Glomerular endothelial cell (primary cell): Measurements from ENCODE around the gene ZFR2. TPM values are rescaled to one million over a fixed set of nuclear protein-coding genes. Genes with fewer than 3 reads are reported as not detected.
"Not testable (repeated sequence)": the region's sequence is repeated elsewhere in the genome, so short reads cannot be mapped to it uniquely, and the experiment has no call there.

Experiments
- DNase-seq: peaks from one replicate; pipeline ENCODE4 v3.0.0-alpha.2; 2011; ENCODE audit warnings: low read depth, low spot score; ENCODE audit errors: extremely low read depth
- total RNA-seq: library from RNA; depleted of rRNA; stranded (reverse); fragments of >200 nt; gene quantifications from 2 replicates; pipeline ENCODE4 v1.2.3, GENCODE V29; 2015

Gene ZFR2
- total RNA-seq, 1 donor from 2014 or later = 0.29 TPM

DNA sequence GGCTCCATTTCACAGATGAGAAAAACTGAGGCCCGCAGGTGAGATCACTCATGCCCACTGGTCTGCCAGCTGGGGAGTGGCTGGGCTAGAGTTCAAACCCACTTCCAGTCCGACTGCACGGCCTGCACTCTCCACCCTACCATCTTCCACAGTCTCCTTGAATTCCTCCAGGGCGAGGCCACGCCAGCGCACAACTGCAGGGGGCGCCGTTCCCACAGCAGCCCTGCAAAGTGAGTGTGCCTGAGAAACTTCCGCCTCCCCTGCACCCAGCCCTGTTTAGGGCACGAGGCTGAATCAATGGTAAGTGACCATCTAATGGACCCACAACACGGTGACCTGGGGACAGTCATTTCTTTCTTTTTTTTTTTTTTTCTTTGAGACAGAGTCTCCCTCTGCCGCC, 10.8 kb upstream of the ZFR2 start:
- DNase-seq = no peak

- DNase-seq = not testable (repeated sequence)
These were observed 5.9 kb upstream of the ZFR2 start for GRCh38 chr19:3874695-3875094.

- no peak for DNase-seq
These were observed 4.3 kb upstream of the ZFR2 start for GRCh38 chr19:3873151-3873550.

DNA sequence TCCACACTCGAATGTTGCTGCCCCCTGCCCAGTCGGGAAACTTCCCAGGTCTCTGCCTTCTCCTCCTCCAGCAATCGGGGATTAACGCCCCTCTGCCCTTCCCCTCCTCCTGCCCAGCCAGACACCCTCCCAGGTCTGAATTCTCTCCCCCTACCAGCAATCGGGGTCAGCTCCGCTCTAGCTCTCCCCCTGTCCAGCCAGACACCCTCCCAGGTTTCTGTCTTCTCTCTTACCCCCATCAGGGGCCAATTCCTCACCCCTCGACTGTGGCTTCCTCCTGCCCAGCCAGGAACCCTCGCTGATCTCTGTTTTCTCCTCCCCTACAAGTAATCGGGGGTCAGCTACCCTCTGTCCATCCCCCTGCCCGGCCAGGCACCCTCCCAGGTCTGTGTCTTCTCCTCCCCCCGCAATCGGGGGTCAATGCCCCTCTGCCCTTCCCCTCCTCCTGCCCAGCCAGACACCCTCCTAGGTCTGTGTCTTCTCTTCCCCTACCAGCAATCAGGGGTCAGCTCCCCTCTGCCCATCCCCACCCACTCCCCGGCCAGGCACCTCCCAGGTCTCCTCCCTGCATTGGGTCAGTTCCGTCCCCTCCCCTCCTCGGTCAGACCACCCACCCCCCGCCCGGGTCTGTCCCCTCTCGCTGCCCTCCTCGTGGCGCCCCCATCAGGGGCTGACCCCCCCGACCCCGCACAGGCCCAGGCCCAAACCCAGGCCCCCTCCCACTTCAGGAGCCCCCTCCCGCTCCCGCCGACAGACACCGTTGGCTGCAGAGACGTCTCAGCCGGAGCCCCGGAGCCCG, 668 bp downstream of the ZFR2 start:
- no peak for DNase-seq

- no peak for DNase-seq
These were observed 1.8 kb downstream of the ZFR2 start for GRCh38 chr19:3866910-3867638.

DNA sequence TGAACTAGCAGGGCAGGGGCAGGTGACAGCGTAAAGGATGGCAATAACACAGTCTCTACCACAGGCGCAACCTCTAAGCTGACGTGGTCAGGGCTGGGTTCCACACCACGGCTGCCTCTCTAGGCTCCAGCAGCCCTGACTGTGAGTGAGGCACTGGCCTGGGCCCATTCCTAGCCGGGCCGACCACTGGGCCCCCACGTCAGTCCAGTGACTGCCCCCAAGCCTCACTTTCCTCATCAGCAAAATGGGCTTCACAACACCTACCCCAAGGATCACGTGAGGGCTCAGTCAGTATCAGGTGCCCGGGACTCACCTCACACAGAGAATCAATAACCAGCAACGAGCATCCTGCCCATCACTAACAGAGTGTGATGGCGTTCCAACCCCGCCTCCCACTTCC, 5.2 kb downstream of the ZFR2 start:
- no peak for DNase-seq

DNA sequence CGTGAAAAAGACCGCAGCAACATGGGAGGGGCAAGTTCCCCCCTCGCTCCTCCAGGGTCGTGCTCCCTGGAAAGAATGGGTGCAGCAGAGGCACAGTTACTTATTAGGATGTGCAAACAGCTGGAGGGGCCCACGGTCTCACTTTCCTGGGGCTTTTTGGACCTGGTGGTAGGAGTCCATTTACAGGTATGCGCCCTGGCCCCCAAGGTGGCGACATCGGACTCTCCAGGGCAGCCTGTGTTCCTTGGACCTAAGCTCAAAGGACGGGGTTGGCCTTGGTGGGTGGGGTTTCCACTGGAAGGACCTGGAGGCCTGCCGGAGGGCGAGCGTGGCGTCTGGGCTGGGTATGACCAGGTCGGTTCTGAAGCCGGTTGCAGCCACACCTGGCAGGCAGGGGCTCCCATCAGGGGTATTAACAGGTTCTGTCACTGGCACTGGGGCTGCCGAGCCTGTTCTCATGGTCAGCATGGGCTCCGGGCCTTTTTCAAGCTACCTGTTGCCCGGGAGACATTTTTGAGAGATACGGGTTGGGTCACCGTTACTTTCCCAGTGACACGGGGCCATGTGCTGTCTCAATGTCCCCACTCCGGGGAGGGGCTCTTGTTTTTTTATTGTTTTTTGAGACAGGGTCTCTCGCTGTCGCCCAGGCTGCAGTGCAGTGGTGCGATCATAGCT, 5.9 kb downstream of the ZFR2 start:
- DNase-seq = no peak

DNA sequence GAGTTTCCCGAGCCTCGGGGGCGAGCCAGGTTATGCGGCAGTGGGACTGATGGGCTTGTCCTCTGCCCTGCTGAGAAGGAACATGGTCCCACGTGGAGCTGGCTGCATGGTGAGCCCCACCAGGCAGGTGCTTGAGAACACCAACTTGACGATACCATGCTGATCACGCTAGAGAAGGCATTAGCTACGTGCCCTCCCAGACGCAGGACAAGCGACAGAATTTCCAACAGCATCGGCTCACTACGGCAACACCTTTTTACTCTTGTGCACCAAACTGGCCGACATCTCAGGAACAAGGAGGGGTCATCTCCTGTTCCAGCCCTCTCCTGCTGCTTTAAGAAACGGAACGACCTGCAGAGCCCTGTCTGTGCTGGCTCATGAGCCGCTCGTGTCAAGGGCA, 8.3 kb downstream of the ZFR2 start:
- no peak for DNase-seq

GRCh38 chr19:3857449-3858003, 11.3 kb downstream of the ZFR2 start:
- DNase-seq = no peak

DNA sequence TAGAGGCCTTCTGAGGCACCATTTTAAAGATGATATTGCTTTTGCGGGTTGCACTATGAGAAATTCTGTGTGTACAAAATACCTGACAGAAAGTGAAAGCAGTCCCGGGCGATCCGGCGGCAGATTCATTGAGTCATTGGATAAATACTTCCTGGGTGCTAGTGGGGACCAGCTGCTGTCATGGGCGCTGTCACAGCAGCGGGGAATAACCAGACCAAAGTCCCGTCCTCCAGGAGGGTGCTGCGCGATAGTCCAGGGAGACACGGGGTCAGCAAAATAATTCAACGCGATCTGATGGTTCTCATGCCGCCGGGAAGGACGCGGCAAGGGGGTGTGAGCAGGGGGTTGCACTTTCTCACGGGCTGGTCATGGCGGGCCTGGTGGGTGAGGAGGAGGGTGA, 13.5 kb downstream of the ZFR2 start:
- no peak for DNase-seq

GRCh38 chr19:3852614-3853254, 16.1 kb downstream of the ZFR2 start:
- no peak for DNase-seq

DNA sequence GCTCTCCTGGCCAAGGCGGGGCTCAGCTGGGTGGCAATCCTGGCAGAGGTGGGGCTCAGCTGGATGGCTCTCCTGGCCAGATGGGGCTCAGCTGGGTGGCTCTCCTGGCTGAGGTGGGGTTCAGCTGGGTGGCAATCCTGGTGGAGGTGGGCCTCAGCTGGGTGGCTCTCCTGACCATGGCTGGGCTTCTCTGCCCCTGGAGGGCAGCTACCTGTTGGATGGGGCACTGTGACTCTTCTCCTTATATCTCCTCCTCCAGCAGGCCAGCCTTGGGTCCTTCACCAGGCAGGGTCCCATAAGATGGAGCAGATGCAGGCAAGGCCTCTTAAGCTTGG, 16.7 kb downstream of the ZFR2 start:
- no peak for DNase-seq

GRCh38 chr19:3851254-3852176, 17.3 kb downstream of the ZFR2 start:
- DNase-seq = no peak

DNA sequence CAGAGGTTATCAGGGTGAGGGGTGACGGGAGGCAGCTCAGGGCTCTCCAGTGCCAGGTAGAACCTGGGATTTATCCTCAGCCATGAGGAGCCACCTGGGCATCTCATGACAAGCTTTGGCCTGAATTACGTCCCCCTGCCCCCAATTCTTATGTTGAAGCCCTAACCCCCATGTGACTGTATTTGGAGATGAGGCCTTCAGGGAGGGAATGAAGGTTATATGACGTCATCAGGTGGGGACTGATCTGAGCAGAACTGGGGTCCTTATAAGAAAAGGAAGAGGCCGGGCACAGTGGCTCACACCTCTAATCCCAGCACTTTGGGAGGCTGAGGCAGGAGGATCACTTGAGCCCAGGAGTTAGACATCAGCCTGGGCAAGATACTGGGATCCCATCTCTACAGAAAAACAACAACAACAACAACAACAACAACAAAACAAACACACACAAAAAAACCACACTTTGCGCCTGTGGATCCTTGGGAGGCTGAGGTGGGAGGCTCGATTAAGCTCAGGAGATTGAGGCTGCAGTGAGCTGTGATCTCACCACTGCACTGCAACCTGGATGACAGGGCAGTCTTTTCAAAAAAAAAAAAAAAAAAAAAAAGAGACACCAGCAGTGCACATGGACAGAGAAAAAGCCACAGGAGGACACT, 18.4 kb downstream of the ZFR2 start:
- DNase-seq = no peak

GRCh38 chr19:3849787-3850186, 19.1 kb downstream of the ZFR2 start:
- DNase-seq = no peak

- no peak for DNase-seq
These were observed 19.7 kb downstream of the ZFR2 start for GRCh38 chr19:3849092-3849491.

DNA sequence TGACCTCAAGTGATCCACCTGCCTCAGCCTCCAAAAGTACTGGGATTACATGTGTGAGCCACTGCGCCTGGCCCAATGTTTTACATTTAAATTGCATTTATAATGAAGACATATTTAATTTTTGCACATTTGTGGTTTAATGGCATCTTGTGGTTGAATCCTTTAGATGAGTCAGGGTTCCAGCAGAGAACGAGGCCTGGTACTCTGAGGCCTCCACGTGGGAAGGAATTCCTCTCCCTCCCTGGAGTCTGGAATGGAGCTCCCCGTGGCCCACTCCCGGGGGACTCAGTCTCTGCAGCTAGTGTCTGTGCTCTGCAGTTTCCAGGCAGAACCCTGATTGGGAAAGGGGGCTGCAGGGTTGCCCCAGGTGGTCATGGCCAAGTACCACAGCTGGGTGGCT, 24.2 kb downstream of the ZFR2 start:
- no peak for DNase-seq

- no peak for DNase-seq
These were observed 25.9 kb downstream of the ZFR2 start for GRCh38 chr19:3842948-3843347.

- no peak for DNase-seq
These were observed 28.0 kb downstream of the ZFR2 start for GRCh38 chr19:3840804-3841203.

- DNase-seq = no peak
These were observed 28.9 kb downstream of the ZFR2 start for GRCh38 chr19:3839941-3840340.
